Measurements from ENCODE around the gene CCNY. TPM values are rescaled to one million over a fixed set of nuclear protein-coding genes. Genes with fewer than 3 reads are reported as not detected.

Gene CCNY
- total and polyA plus RNA-seq, 4 donors = 57.7 to 112 (median 76.1) TPM

DNA sequence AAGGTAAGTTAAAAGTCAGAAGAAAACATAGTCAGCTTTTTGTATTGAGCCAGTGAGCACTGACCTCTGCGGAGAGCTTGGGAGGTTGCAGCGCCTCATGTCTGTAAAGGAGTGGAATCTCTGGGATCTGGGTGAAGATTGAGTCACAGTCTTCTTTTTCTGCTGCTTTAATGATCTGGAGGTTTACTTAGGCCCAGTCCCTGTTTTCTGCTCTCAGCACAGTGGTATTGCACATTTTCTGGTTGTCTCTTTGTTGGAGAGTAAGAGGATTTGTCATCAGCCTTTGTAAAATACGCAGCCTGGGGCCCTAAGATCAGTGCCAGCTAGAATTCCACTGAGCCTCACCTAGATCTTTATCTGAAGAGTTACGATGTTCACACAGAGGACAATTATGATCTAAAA, 210.5 kb downstream of the CCNY start:
- Histone ChIP-seq H3K4me1 (ENCODE audit: control insufficient read depth, insufficient read depth, low read length) (no peaks in the 10 kb centered on the region), H3K27me3 (ENCODE audit: control insufficient read depth, insufficient read depth, low read length) (no peaks in the 10 kb centered on the region), H3K36me3 (ENCODE audit: control insufficient read depth, insufficient read depth, low read length) (peaks cover 19% of the 10 kb centered on the region), H3K9me3 (ENCODE audit: control insufficient read depth, insufficient read depth, low read length) (no peaks in the 10 kb centered on the region), H3K4me3 (ENCODE audit: low read depth, low read length) (no peak overlapping the region), H3K27ac (ENCODE audit: low read depth, low read length) (no peak overlapping the region)
- peak in 1 of 6 donors; percentile 12 for DNase-seq (ENCODE audit: low read depth in 4 of 6, low spot score in 6 of 6)
- 94% methylated on average over 3 of the region's 4 CpGs for WGBS (ENCODE audit: insufficient coverage)

DNA sequence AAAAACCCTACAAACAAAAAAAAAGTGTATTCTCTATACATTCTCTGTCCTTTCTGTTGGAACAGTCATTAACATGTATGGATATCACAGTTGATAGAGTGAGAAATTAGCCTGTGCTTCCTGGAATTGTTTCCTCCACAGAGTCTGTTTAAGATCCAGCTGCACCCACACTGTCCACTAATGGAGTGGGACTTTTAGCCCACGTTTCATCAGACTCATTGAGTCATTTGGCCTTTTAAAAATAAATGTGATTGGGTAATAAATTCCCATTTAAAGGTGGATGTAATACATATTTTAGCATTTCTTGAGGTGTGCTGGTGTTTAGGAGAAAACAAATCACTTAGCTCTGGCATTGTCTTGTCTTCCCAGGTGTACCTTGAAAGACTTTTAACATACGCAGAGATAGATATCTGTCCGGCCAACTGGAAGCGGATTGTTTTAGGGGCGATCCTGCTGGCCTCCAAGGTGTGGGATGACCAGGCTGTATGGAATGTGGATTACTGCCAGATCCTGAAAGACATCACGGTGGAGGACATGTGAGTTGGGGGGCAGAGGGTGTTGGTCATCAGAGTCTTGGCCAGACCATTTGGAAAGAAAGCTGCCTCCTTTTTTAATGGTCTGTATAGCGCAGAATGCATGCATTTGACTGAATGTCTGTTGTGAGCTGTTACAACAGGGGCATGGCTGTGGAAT, 216.5 kb downstream of the CCNY start:
- Histone ChIP-seq H3K27ac (ENCODE audit: low read depth, low read length) (no peak overlapping the region), H3K27me3 (ENCODE audit: control insufficient read depth, insufficient read depth, low read length) (no peaks in the 10 kb centered on the region)

DNA sequence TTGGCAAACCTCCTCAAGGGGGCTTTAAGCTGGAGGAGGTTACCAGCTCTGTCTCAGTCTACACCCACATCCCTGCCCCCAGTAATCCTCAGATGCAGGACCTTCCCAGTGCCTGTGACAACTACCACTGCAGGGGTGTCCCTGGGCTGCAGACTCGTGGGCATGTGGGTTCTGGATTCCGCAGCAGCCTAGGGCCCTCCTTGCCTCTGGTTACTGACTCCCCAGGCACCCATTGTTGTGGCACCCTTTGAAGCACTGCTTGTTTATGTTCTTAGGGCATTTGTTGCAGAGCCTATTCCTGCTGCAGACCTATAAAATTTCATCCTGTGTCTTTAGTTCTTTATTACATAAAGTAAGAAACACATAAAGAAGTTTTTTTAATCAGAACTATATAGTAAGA, 217.7 kb downstream of the CCNY start:
- Histone ChIP-seq H3K36me3 (ENCODE audit: control insufficient read depth, insufficient read depth, low read length) (peaks cover 20% of the 10 kb centered on the region), H3K9me3 (ENCODE audit: control insufficient read depth, insufficient read depth, low read length) (no peaks in the 10 kb centered on the region), H3K4me3 (ENCODE audit: low read depth, low read length) (no peak overlapping the region), H3K27me3 (ENCODE audit: control insufficient read depth, insufficient read depth, low read length) (no peaks in the 10 kb centered on the region), H3K27ac (ENCODE audit: low read depth, low read length) (no peak overlapping the region), H3K4me1 (ENCODE audit: control insufficient read depth, insufficient read depth, low read length) (no peaks in the 10 kb centered on the region)
- 42% methylated on average over 2 of the region's 2 CpGs for WGBS (ENCODE audit: insufficient coverage)
- DNase-seq (ENCODE audit: low read depth in 4 of 6, low spot score in 6 of 6) = no peak

More for the DNA sequence above, 216.5 kb downstream of the CCNY start:
- DNase-seq (ENCODE audit: low read depth in 4 of 6, low spot score in 6 of 6) = no peak
- Histone ChIP-seq H3K4me1 (ENCODE audit: control insufficient read depth, insufficient read depth, low read length) (no peaks in the 10 kb centered on the region), H3K36me3 (ENCODE audit: control insufficient read depth, insufficient read depth, low read length) (peaks cover 20% of the 10 kb centered on the region), H3K4me3 (ENCODE audit: low read depth, low read length) (no peak overlapping the region), H3K9me3 (ENCODE audit: control insufficient read depth, insufficient read depth, low read length) (no peaks in the 10 kb centered on the region)
- WGBS (ENCODE audit: insufficient coverage) = 96% methylated on average over 5 of the region's 7 CpGs

DNA sequence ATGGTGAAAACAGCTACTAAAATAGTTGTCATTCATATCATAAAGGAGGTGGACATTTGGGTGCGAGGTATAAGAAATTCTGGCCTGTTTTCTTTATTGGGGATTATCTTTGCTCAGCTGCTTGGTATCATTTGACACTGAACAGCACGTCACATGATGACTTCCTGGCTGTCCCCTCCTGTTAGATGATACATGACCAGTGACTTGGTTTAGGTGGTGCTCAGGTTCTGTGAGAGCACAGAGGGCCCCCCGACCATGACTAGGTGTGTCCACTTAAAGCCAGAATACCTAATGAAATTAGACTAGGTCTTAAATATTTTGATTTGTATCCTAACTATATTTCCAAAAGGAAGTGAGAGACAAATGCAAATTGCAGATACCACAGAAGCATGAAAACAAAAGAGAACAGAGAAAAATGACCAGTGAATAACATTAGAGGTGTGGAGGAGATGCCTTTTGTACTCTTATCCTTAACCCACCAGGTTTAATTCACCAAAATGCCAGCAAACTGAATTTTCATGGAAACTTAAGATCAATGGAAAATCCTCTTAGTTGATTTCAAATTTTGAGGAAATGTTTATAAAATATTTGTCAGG, 218.2 kb downstream of the CCNY start:
- Histone ChIP-seq H3K27ac (ENCODE audit: low read depth, low read length) (no peak overlapping the region), H3K36me3 (ENCODE audit: control insufficient read depth, insufficient read depth, low read length) (peaks cover 14% of the 10 kb centered on the region), H3K9me3 (ENCODE audit: control insufficient read depth, insufficient read depth, low read length) (no peaks in the 10 kb centered on the region), H3K4me3 (ENCODE audit: low read depth, low read length) (no peak overlapping the region), H3K27me3 (ENCODE audit: control insufficient read depth, insufficient read depth, low read length) (no peaks in the 10 kb centered on the region), H3K4me1 (ENCODE audit: control insufficient read depth, insufficient read depth, low read length) (no peaks in the 10 kb centered on the region)
- DNase-seq (ENCODE audit: low read depth in 4 of 6, low spot score in 6 of 6) = no peak
- WGBS (ENCODE audit: insufficient coverage) = 60% methylated on average over 1 of the region's 3 CpGs

DNA sequence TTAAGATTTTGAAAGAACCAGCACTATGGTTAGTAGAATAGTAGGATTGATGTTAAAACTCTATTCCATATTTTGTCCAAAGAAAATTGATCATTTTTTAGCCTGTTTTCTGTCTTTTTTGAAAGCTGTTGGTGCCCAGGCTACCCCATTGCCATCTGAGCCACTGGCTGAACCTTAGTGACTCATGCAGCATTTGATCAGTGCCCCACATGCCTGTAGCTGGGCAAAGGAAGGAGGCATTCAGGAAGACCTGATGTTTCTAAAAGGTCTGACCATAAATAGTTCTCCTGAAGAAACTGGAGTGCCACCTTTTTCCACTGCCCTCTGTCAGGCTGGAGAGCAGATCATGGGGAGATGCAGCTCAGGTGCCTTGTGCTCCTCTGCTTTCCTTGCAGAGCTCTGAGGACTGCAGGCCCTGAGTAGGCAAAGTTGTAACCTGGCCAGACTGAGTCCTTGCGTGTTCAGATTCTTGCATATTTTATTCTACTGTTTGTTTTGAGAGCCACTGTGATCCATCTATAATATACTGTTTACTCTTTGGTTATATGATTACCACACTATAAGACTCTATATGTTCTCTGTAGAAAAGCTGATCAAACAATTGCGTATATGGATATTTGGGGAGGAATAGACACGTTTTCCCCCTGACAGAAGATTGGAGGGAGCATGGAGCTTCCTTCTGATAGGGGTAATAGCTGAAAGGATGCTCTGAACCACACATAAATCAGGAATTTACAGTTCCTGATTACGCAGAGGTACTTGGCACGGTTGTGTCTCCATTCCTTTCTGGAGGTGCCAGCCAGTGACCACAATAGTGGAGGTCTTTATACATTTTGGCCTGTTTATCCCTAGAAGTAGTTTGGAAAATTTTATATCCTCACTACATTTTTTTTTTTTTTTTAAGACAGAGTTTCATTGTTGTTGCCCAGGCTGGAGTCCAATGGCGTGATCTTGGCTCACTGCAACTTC, 219.9 kb downstream of the CCNY start:
- Histone ChIP-seq H3K9me3 (ENCODE audit: control insufficient read depth, insufficient read depth, low read length) (no peaks in the 10 kb centered on the region), H3K36me3 (ENCODE audit: control insufficient read depth, insufficient read depth, low read length) (peaks cover 7% of the 10 kb centered on the region), H3K4me3 (ENCODE audit: low read depth, low read length) (no peak overlapping the region), H3K4me1 (ENCODE audit: control insufficient read depth, insufficient read depth, low read length) (no peaks in the 10 kb centered on the region), H3K27me3 (ENCODE audit: control insufficient read depth, insufficient read depth, low read length) (no peaks in the 10 kb centered on the region), H3K27ac (ENCODE audit: low read depth, low read length) (no peak overlapping the region)
- 80% methylated on average over 1 of the region's 6 CpGs for WGBS (ENCODE audit: insufficient coverage)
- no peak for DNase-seq (ENCODE audit: low read depth in 4 of 6, low spot score in 6 of 6)

DNA sequence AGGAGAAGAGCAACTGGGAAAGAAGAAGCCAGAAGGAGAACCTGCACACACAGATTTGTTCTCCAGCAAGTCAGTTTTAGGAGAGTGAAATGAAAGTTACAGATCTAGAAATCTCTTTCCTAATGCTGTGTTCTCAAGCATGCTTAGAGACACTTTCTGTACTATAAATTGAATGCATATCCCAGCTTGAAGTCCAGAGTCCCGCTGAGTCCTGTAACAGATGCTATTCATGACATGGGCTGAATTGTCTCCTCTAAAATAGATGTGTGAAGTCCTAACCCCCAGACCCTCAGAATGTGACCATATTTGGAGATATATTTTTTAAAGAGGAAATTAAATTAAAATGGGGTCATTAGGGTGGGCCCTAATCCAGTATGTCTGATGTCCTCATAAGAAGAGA, 222.0 kb downstream of the CCNY start:
- H3K4me1 ChIP-seq (ENCODE audit: control insufficient read depth, insufficient read depth, low read length) = no peaks in the 10 kb centered on the region
- DNase-seq (ENCODE audit: low read depth in 4 of 6, low spot score in 6 of 6) = no peak
- no peaks in the 10 kb centered on the region for H3K9me3 ChIP-seq (ENCODE audit: control insufficient read depth, insufficient read depth, low read length)
- peaks cover 5% of the 10 kb centered on the region for H3K36me3 ChIP-seq (ENCODE audit: control insufficient read depth, insufficient read depth, low read length)
- WGBS (ENCODE audit: insufficient coverage) = no CpG with 5 or more reads among the region's 1 CpG
- no peak overlapping the region for H3K4me3 ChIP-seq (ENCODE audit: low read depth, low read length)
- H3K27ac ChIP-seq (ENCODE audit: low read depth, low read length) = no peak overlapping the region
- H3K27me3 ChIP-seq (ENCODE audit: control insufficient read depth, insufficient read depth, low read length) = no peaks in the 10 kb centered on the region

DNA sequence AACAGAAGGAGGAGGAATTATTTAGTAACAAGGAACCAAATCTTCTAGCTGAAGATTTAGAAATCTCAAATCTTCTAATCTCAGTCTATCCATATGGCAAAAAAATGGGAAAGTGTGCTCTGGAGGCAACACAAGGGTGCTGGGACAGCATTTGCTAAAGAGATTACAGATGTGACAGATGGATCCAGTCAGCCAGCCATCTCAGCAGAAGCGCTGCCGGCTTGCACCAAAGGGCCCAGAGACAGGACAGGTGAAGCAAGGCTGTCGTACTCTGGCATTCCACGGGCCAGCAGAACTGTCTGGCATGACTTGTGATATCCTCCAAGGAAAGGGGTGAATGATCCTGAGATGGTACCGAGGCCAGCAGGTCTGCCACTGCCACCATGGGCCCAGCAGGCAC, 223.1 kb downstream of the CCNY start:
- 95% methylated on average over 5 of the region's 5 CpGs for WGBS (ENCODE audit: insufficient coverage)
- DNase-seq (ENCODE audit: low read depth in 4 of 6, low spot score in 6 of 6) = no peak
- Histone ChIP-seq H3K4me3 (ENCODE audit: low read depth, low read length) (no peak overlapping the region), H3K36me3 (ENCODE audit: control insufficient read depth, insufficient read depth, low read length) (peaks cover 5% of the 10 kb centered on the region), H3K27me3 (ENCODE audit: control insufficient read depth, insufficient read depth, low read length) (no peaks in the 10 kb centered on the region), H3K4me1 (ENCODE audit: control insufficient read depth, insufficient read depth, low read length) (peaks cover 4% of the 10 kb centered on the region), H3K27ac (ENCODE audit: low read depth, low read length) (no peak overlapping the region), H3K9me3 (ENCODE audit: control insufficient read depth, insufficient read depth, low read length) (no peaks in the 10 kb centered on the region)

DNA sequence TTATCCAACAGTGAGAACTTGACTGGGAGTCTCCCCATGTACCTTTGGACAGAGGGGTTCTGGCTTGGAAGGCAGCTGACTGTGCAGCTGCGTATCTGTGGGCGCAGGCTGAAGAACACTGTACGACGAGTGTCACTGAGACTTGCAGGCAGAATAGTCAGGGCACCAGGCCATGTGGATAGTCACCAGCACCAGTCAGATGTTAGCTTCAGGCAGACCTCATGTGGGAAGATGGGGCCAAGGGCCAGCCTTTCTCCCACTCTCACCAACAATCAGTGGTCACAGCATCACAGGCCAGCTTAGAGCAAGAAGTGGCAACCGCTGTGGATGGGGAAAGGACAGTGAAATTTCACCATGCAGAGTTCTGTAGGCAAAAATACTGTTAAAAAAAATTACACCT, 225.4 kb downstream of the CCNY start:
- WGBS (ENCODE audit: insufficient coverage) = 81% methylated on average over 4 of the region's 5 CpGs
- H3K27me3 ChIP-seq (ENCODE audit: control insufficient read depth, insufficient read depth, low read length) = no peaks in the 10 kb centered on the region
- DNase-seq (ENCODE audit: low read depth in 4 of 6, low spot score in 6 of 6) = no peak
- H3K36me3 ChIP-seq (ENCODE audit: control insufficient read depth, insufficient read depth, low read length) = peaks cover 19% of the 10 kb centered on the region
- H3K9me3 ChIP-seq (ENCODE audit: control insufficient read depth, insufficient read depth, low read length) = no peaks in the 10 kb centered on the region
- no peak overlapping the region for H3K4me3 ChIP-seq (ENCODE audit: low read depth, low read length)
- H3K27ac ChIP-seq (ENCODE audit: low read depth, low read length) = no peak overlapping the region
- H3K4me1 ChIP-seq (ENCODE audit: control insufficient read depth, insufficient read depth, low read length) = peaks cover 18% of the 10 kb centered on the region

DNA sequence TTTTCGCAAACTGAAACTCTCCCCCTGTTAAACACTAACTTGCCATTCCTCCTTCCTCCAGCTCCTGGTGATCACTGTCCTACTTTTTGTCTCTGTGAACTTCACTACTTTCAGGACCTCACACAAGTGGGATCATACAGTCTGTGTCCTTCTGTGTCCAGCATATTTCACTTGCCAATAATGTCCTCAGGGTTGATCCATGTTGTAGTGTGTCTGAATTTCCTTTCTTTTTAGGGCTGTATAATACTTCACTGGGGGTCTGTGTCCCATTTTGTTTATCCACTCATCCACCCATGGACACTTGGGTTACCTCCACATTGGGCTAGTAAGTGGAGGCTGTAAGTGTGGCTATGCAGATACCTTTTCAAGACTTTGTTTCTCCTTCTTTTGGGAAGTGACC, 226.1 kb downstream of the CCNY start:
- peaks cover 27% of the 10 kb centered on the region for H3K36me3 ChIP-seq (ENCODE audit: control insufficient read depth, insufficient read depth, low read length)
- no peak overlapping the region for H3K4me3 ChIP-seq (ENCODE audit: low read depth, low read length)
- H3K9me3 ChIP-seq (ENCODE audit: control insufficient read depth, insufficient read depth, low read length) = no peaks in the 10 kb centered on the region
- H3K27me3 ChIP-seq (ENCODE audit: control insufficient read depth, insufficient read depth, low read length) = no peaks in the 10 kb centered on the region
- no peak for DNase-seq (ENCODE audit: low read depth in 4 of 6, low spot score in 6 of 6)
- no peak overlapping the region for H3K27ac ChIP-seq (ENCODE audit: low read depth, low read length)
- WGBS (ENCODE audit: insufficient coverage) = 93% methylated on average over 1 of the region's 1 CpG
- peaks cover 18% of the 10 kb centered on the region for H3K4me1 ChIP-seq (ENCODE audit: control insufficient read depth, insufficient read depth, low read length)

All from spinal cord (tissue), 10 donors.